Measurements from ENCODE around the gene RBPJL. TPM values are rescaled to one million over a fixed set of nuclear protein-coding genes. Genes with fewer than 3 reads are reported as not detected.

The RBPJL gene
- total and polyA plus RNA-seq, 2 of the 13 experiments (the other 11 are each of a cell fraction or from before 2014, with no cell fraction given) = not detected

- TF ChIP-seq ZBED4 (CRISPR knock-in tag; IDR thresholded peaks at IDR 0.05; ENCODE audit: borderline replicate concordance) = peak; percentile 61; the same call in 1 of the 2 replicates
- TF ChIP-seq THYN1 (CRISPR knock-in tag; IDR thresholded peaks at IDR 0.05; ENCODE audit: borderline replicate concordance, low read depth) = peak; percentile 31; the same call in 1 of the 2 replicates
- peak; percentile 18; the same call in 1 of the 2 replicates for TF ChIP-seq NFYC (CRISPR knock-in tag; IDR thresholded peaks at IDR 0.05)
- no peak; the same call in 1 of the 2 replicates for TF ChIP-seq ZNF234 (CRISPR knock-in tag; conservative IDR thresholded peaks at IDR 0.05)
- no peak for TF ChIP-seq ZBTB43 (CRISPR knock-in tag; conservative IDR thresholded peaks at IDR 0.05)
- no peak; the same call in 1 of the 2 replicates for TF ChIP-seq ZNF460 (CRISPR knock-in tag; IDR thresholded peaks at IDR 0.05; ENCODE audit: borderline replicate concordance)
- no peak for TF ChIP-seq DDIT3 (CRISPR knock-in tag; IDR thresholded peaks at IDR 0.05)
- TF ChIP-seq CBX5 (CRISPR knock-in tag; IDR thresholded peaks at IDR 0.05; ENCODE audit: borderline replicate concordance) = 0 out of 2 replicates have a peak, but pooled peaks have one; percentile 4
- TF ChIP-seq ZNF777 (CRISPR knock-in tag; IDR thresholded peaks at IDR 0.05) = no peak
- TF ChIP-seq ZNF547 (CRISPR knock-in tag; IDR thresholded peaks at IDR 0.05) = peak; percentile 18; the same call in 1 of the 2 replicates
- no peak for TF ChIP-seq TBX3 (IDR thresholded peaks at IDR 0.05; ENCODE audit: borderline replicate concordance)
- TF ChIP-seq FOXK2 (IDR thresholded peaks at IDR 0.05) = no peak
- TF ChIP-seq ZNF101 (CRISPR knock-in tag; IDR thresholded peaks at IDR 0.05; ENCODE audit: borderline replicate concordance, low read depth) = no peak
- peak; percentile 89 for TF ChIP-seq PATZ1 (CRISPR knock-in tag; IDR thresholded peaks at IDR 0.05)
- TF ChIP-seq SKI (IDR thresholded peaks at IDR 0.05; ENCODE audit: partially characterized antibody) = peak; percentile 92
- peak; percentile 38; the same call in 1 of the 2 replicates for TF ChIP-seq CREM (IDR thresholded peaks at IDR 0.05)
- TF ChIP-seq CREM (CRISPR knock-in tag; IDR thresholded peaks at IDR 0.05) = no peak
- no peak for TF ChIP-seq ATF7-NPFF (CRISPR knock-in tag; IDR thresholded peaks at IDR 0.05; ENCODE audit: low read depth)
- peak; percentile 50; the same call in 1 of the 2 replicates for TF ChIP-seq DNMT3B (CRISPR knock-in tag; conservative IDR thresholded peaks at IDR 0.05)
- no peak for TF ChIP-seq FUBP1 (CRISPR knock-in tag; IDR thresholded peaks at IDR 0.05; ENCODE audit: borderline replicate concordance)
Measured at GRCh38 chr20:45344168-45344860, 37.7 kb downstream of the RBPJL start (continued).

All from HepG2 (cell line).